Loucy (cell line): Measurements from ENCODE around the gene CAMTA1.

ENCODE experiments used
- H2AFZ ChIP-seq: fragments of 200-600 bp; sonication (generic); 2 replicates; pipeline ENCODE4 v1.6.0; 2016; ENCODE audit warnings: antibody characterized with exemption, mild to moderate bottlenecking, low read length, moderate library complexity
- H3F3A ChIP-seq: fragments of 200-600 bp; 2 replicates; pipeline ENCODE4 v1.6.0; 2016; ENCODE audit warnings: antibody characterized with exemption, low read depth, mild to moderate bottlenecking
- H3K27me3 ChIP-seq: fragments of 200-600 bp; sonication (generic); 2 replicates; pipeline ENCODE4 v1.6.1; 2014; ENCODE audit warnings: low read length, mild to moderate bottlenecking; ENCODE audit not compliant: insufficient read depth, poor library complexity, severe bottlenecking
- H3K36me3 ChIP-seq: fragments of 200-600 bp; sonication (generic); 2 replicates; pipeline ENCODE4 v1.6.1; 2016; ENCODE audit warnings: low read length; ENCODE audit not compliant: insufficient read depth
- H3K4me1 ChIP-seq: fragments of 200-600 bp; sonication (generic); 2 replicates; pipeline ENCODE4 v1.5.1; 2014; ENCODE audit warnings: low read length, mild to moderate bottlenecking; ENCODE audit not compliant: insufficient read depth, poor library complexity, severe bottlenecking
- H3K4me2 ChIP-seq: fragments of 200-600 bp; sonication (generic); 2 replicates; pipeline ENCODE4 v1.6.0; 2014; ENCODE audit warnings: antibody characterized with exemption, low read length, low read depth, mild to moderate bottlenecking; ENCODE audit not compliant: poor library complexity, severe bottlenecking
- H3K4me3 ChIP-seq: fragments of 200-600 bp; sonication (generic); 2 replicates; pipeline ENCODE4 v1.5.1; 2014; ENCODE audit warnings: low read length, mild to moderate bottlenecking, mixed read lengths; ENCODE audit not compliant: poor library complexity, severe bottlenecking
- H3K79me2 ChIP-seq: fragments of 200-600 bp; sonication (generic); 2 replicates; pipeline ENCODE4 v1.6.1; 2014; ENCODE audit warnings: low read length; ENCODE audit not compliant: insufficient read depth
- H3K9ac ChIP-seq: fragments of 200-600 bp; sonication (generic); 2 replicates; pipeline ENCODE4 v1.6.0; 2014; ENCODE audit warnings: mild to moderate bottlenecking, low read depth, low read length, moderate library complexity; ENCODE audit not compliant: poor library complexity, severe bottlenecking
- H3K9me2 ChIP-seq: fragments of 200-600 bp; sonication (generic); replicated peaks from 2 replicates; pipeline ENCODE4 v1.6.1; 2016; ENCODE audit warnings: low read depth, low read length, mixed read lengths
- H3K9me3 ChIP-seq: fragments of 200-600 bp; sonication (generic); 2 replicates; pipeline ENCODE4 v1.6.1; 2014; ENCODE audit warnings: mild to moderate bottlenecking, antibody characterized with exemption, low read length, low read depth; ENCODE audit not compliant: insufficient read depth
- H4K20me1 ChIP-seq: fragments of 200-600 bp; sonication (generic); 2 replicates; pipeline ENCODE4 v1.6.0; 2014; ENCODE audit warnings: antibody characterized with exemption, low read length, mild to moderate bottlenecking; ENCODE audit not compliant: insufficient read depth, poor library complexity, severe bottlenecking
- CTCF ChIP-seq: fragments of 200-600 bp; sonication (generic); conservative IDR thresholded peaks from 2 replicates; pipeline ENCODE4 v1.5.1; 2014; ENCODE audit warnings: mild to moderate bottlenecking, antibody characterized with exemption, low read length
- EZH2phosphoT487 ChIP-seq: fragments of 200-600 bp; IDR thresholded peaks from 2 replicates; pipeline ENCODE4 v1.6.1; 2018; ENCODE audit warnings: antibody characterized with exemption, mild to moderate bottlenecking, moderate library complexity, borderline replicate concordance

Gene CAMTA1

GRCh38 chr1:6909857-6910256 is 124.6 kb downstream of the CAMTA1 start:
- Histone ChIP-seq H3K4me3 (no peak overlapping the region), H3K27me3 (no peaks in the 10 kb centered on the region), H4K20me1 (no peaks in the 10 kb centered on the region), H3K79me2 (no peaks in the 10 kb centered on the region), H3K9ac (no peak overlapping the region), H3K9me3 (no peaks in the 10 kb centered on the region), H3K4me2 (no peak overlapping the region), H3K4me1 (peaks cover 5% of the 10 kb centered on the region), H3K9me2 (no peaks in the 10 kb centered on the region), H3K36me3 (no peaks in the 10 kb centered on the region), H3F3A (no peaks in the 10 kb centered on the region), H2AFZ (no peak overlapping the region)
- no peak for TF ChIP-seq EZH2phosphoT487
- no peak for TF ChIP-seq CTCF

- Histone ChIP-seq H3K4me3 (no peak overlapping the region), H3K9me2 (no peaks in the 10 kb centered on the region), H3K4me1 (peaks cover 5% of the 10 kb centered on the region), H3K36me3 (no peaks in the 10 kb centered on the region), H3K27me3 (no peaks in the 10 kb centered on the region), H4K20me1 (no peaks in the 10 kb centered on the region), H2AFZ (no peak overlapping the region), H3K9me3 (no peaks in the 10 kb centered on the region), H3F3A (no peaks in the 10 kb centered on the region), H3K4me2 (no peak overlapping the region), H3K79me2 (no peaks in the 10 kb centered on the region), H3K9ac (no peak overlapping the region)
- TF ChIP-seq CTCF (no peak), EZH2phosphoT487 (no peak)
These were observed 126.0 kb downstream of the CAMTA1 start for GRCh38 chr1:6911021-6911941.

GRCh38 chr1:6911974-6912373 is 126.7 kb downstream of the CAMTA1 start:
- Histone ChIP-seq H3K9me3 (no peaks in the 10 kb centered on the region), H3K79me2 (no peaks in the 10 kb centered on the region), H3K36me3 (no peaks in the 10 kb centered on the region), H3F3A (no peaks in the 10 kb centered on the region), H3K4me3 (no peak overlapping the region), H4K20me1 (no peaks in the 10 kb centered on the region), H3K9me2 (no peaks in the 10 kb centered on the region), H3K4me1 (peaks cover 1% of the 10 kb centered on the region), H3K9ac (no peak overlapping the region), H3K4me2 (no peak overlapping the region), H3K27me3 (no peaks in the 10 kb centered on the region), H2AFZ (no peak overlapping the region)
- TF ChIP-seq CTCF (no peak), EZH2phosphoT487 (no peak)
